ENCODE measurements around the gene LETMD1. TPM values are rescaled to one million over a fixed set of nuclear protein-coding genes. Genes with fewer than 3 reads are reported as not detected.

The LETMD1 gene
- total and polyA plus RNA-seq, 2 donors (not counting 3 experiments of a cell fraction or from before 2014, with no cell fraction given): 38.9 to 47.7 TPM

DNA sequence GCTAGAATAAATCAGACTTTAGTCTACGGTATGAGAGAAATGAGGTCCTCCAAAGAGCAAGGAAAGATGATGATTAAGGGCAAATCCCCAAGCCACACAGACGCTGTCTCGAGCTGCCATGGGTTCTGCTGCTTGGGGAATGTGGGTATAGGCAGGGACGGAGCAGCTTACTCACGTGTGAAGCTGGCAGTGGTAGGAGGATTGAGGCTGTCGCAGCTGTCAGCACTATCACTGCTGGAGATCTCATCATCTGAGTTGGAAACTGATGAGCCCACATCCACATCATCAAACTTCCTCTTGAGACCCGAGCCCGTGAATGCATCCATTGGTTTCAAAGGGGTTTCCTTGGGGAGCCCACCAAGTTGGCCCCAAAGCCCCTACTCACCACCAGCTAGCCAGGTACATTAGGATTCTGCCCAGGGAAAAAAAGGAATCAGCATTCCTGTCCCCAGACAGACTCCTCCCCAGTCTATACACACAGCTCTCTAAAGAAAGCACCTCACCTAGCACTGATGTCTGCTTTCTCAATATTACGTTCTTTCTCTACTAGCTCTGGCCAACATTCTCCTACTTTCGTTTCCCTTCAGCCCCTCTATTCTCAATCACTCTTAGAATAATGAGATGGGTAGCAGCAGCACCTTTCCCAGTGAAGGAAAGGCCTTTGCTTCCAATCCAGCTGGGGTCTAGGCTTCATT is 28.3 kb downstream of the LETMD1 start:
- H3K27ac ChIP-seq (ENCODE audit: insufficient read depth, low read depth, low read length): no peak overlapping the region
- H3K4me1 ChIP-seq (ENCODE audit: control insufficient read depth, extremely low read depth, insufficient read depth, low read length): peaks cover under 1% of the 10 kb centered on the region
- CTCF ChIA-PET: interaction anchor here (1.4 to 2.1 kb wide), 3 partner anchors 176 to 265 kb away, joined by 3 to 6 read pairs (median 5); no protein-coding TSS in a partner anchor
- peaks cover 45% of the 10 kb centered on the region for H3K79me2 ChIP-seq (ENCODE audit: control insufficient read depth, insufficient read depth, low read length)
- H3K9ac ChIP-seq (replicated peaks; ENCODE audit: extremely low read depth, insufficient read depth, low read length): no peak overlapping the region
- H3K36me3 ChIP-seq (ENCODE audit: control insufficient read depth in 2 of 2, extremely low read depth in 1 of 2, insufficient read depth in 2 of 2, low read length in 2 of 2): peaks cover 0 to 5% of the 10 kb centered on the region in 2 experiments
- FAIRE-seq (no peak), DNase-seq (ENCODE audit: low read depth, low spot score) (no peak)
- H3K4me2 ChIP-seq (ENCODE audit: insufficient read depth, low read length): no peak overlapping the region
- no peaks in the 10 kb centered on the region for H3K9me3 ChIP-seq (replicated peaks; ENCODE audit: control insufficient read depth, insufficient read depth, low read length)
- intact Hi-C loops (cut with micrococcal nuclease): no loop called here
- no peak overlapping the region for H2AFZ ChIP-seq (ENCODE audit: low read depth, low read length)
- dilution Hi-C loops (cut with MboI; ENCODE audit: extremely low pct_ligation_motif_present, low sequenced_read_pairs): no loop called here
- no peaks in the 10 kb centered on the region for H3K9me1 ChIP-seq (replicated peaks; ENCODE audit: control insufficient read depth, extremely low read depth, insufficient read depth, low read length)
- TF ChIP-seq EZH2 (IDR thresholded peaks at IDR 0.05; ENCODE audit: borderline replicate concordance, low read depth, low read length, severe bottlenecking) (no peak), GATA2 (IDR thresholded peaks at IDR 0.05; ENCODE audit: insufficient read depth, insufficient read length, low read depth, low read length) (no peak), JUN (IDR thresholded peaks at IDR 0.05; ENCODE audit: borderline replicate concordance, insufficient read depth, insufficient read length, low read depth) (no peak), FOS (IDR thresholded peaks at IDR 0.05; ENCODE audit: borderline replicate concordance, insufficient read depth, low read length) (no peak), POLR2AphosphoS5 (IDR thresholded peaks at IDR 0.05; ENCODE audit: insufficient read depth, low read depth, low read length) (no peak), POLR2A (IDR thresholded peaks at IDR 0.05; ENCODE audit: low read depth, low read length) (no peak), MYC (IDR thresholded peaks at IDR 0.05; ENCODE audit: low read depth, low read length) (no peak)
- TF ChIP-seq, protein P1, sequence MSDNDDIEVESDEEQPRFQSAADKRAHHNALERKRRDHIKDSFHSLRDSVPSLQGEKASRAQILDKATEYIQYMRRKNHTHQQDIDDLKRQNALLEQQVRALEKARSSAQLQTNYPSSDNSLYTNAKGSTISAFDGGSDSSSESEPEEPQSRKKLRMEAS (IDR thresholded peaks at IDR 0.05; ENCODE audit: insufficient read depth, insufficient read length): no peak
- TF ChIP-seq, protein P2, sequence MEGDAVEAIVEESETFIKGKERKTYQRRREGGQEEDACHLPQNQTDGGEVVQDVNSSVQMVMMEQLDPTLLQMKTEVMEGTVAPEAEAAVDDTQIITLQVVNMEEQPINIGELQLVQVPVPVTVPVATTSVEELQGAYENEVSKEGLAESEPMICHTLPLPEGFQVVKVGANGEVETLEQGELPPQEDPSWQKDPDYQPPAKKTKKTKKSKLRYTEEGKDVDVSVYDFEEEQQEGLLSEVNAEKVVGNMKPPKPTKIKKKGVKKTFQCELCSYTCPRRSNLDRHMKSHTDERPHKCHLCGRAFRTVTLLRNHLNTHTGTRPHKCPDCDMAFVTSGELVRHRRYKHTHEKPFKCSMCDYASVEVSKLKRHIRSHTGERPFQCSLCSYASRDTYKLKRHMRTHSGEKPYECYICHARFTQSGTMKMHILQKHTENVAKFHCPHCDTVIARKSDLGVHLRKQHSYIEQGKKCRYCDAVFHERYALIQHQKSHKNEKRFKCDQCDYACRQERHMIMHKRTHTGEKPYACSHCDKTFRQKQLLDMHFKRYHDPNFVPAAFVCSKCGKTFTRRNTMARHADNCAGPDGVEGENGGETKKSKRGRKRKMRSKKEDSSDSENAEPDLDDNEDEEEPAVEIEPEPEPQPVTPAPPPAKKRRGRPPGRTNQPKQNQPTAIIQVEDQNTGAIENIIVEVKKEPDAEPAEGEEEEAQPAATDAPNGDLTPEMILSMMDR (IDR thresholded peaks at IDR 0.05; ENCODE audit: extremely low read depth in 1 of 2, insufficient read depth in 1 of 2, low read depth in 1 of 2, low read length in 2 of 2): no peak
- POLR2A ChIA-PET: interaction anchor here (0.6 kb wide), 1 partner anchor 10 kb away, joined by 14 read pairs; no protein-coding TSS in a partner anchor
- no peaks in the 10 kb centered on the region for H3K27me3 ChIP-seq (ENCODE audit: control insufficient read depth in 2 of 2, insufficient read depth in 2 of 2, low read length in 2 of 2)
- H3K4me3 ChIP-seq (replicated peaks in 1 of 3; ENCODE audit: insufficient read depth in 1 of 3, low read depth in 1 of 3, low read length in 3 of 3): no peak overlapping the region
- peaks cover 9% of the 10 kb centered on the region for H4K20me1 ChIP-seq (replicated peaks; ENCODE audit: control insufficient read depth, extremely low read depth, insufficient read depth, low read length)
- BruUV-seq (replicated peaks): no TSS peak

All from endothelial cell of umbilical vein (primary cell).